HL-60 (cell line): ENCODE results near the gene PGS1.
"Not testable (repeated sequence)": the region's sequence is repeated elsewhere in the genome, so short reads cannot be mapped to it uniquely, and the experiment has no call there.

Experiments used
- DNase-seq, 2 experiments: peaks; one replicate each; pipeline ENCODE4 v3.0.0-alpha.2; 2010 to 2020; ENCODE audit warnings: low read depth in 1 of 2, low spot score in 1 of 2
- H3K27ac ChIP-seq: fragments of 250-450 bp; sonication (Bioruptor Pico); replicated peaks from 2 replicates; pipeline ENCODE4 v1.5.1; 2020; ENCODE audit warnings: mild to moderate bottlenecking, moderate library complexity
- H3K27me3 ChIP-seq: fragments of 250-450 bp; sonication (Bioruptor Pico); 2 replicates; pipeline ENCODE4 v1.5.1; 2021; ENCODE audit warnings: mild to moderate bottlenecking, moderate library complexity; ENCODE audit not compliant: insufficient read depth, poor library complexity, severe bottlenecking
- H3K4me3 ChIP-seq: replicated peaks from 2 replicates; pipeline ENCODE4 v1.5.1; 2011; ENCODE audit warnings: mild to moderate bottlenecking, control low read depth, low read length; ENCODE audit not compliant: insufficient read depth
- CTCF ChIP-seq: IDR thresholded peaks from one replicate; pipeline ENCODE4 v1.5.1; 2011; ENCODE audit warnings: low read length, control low read depth, inconsistent platforms; ENCODE audit not compliant: insufficient read depth
- GABPA ChIP-seq: IDR thresholded peaks from 2 replicates; pipeline ENCODE4 v1.6.1; 2012; ENCODE audit warnings: low read depth
- POLR2AphosphoS5 ChIP-seq: IDR thresholded peaks from 2 replicates; pipeline ENCODE4 v1.6.1; 2012; ENCODE audit warnings: low read depth
- REST ChIP-seq: IDR thresholded peaks from 2 replicates; pipeline ENCODE4 v1.6.1; 2012; ENCODE audit warnings: low read depth; ENCODE audit not compliant: insufficient replicate concordance
- SPI1 ChIP-seq: IDR thresholded peaks from 2 replicates; pipeline ENCODE4 v1.6.1; 2012; ENCODE audit warnings: low read depth, mild to moderate bottlenecking, borderline replicate concordance
- long read RNA-seq: library from polyadenylated mRNA; unstranded; transcript quantifications from one replicate; pipeline ENCODE4 v2.0.0, GENCODE V29; 2020

Gene PGS1
- long read RNA-seq, transcript PGS1-201 (10 exons, 2,201 nt): major isoform, 360 of 656 reads
- long read RNA-seq, partial matches to known transcripts: 18 of 656 reads
- long read RNA-seq, other reads (novel, unspliced or antisense): 272 of 656 reads

GRCh38 chr17:78378225-78379130, at the start of gene PGS1:
Gene PGS1, plus strand, starts transcription at chr17:78378649. Its CDS starts 17 bp downstream, at chr17:78378666.
- Histone ChIP-seq H3K27me3 (no peaks in the 10 kb centered on the region), H3K4me3 (peak within 1 kb of the TSS; percentile 96), H3K27ac (peak within 1 kb of the TSS; percentile 72)
- peak in 1 of 2 experiments; percentile 75 for DNase-seq
- TF ChIP-seq CTCF: no peak
- TF ChIP-seq POLR2AphosphoS5: peak; percentile 90
- peak; percentile 44 for TF ChIP-seq REST
- peak; percentile 93 for TF ChIP-seq GABPA
- TF ChIP-seq SPI1: peak; percentile 80

- TF ChIP-seq CTCF: no peak
- no peak for TF ChIP-seq REST
- TF ChIP-seq POLR2AphosphoS5: peak; percentile 28; the same call in 1 of the 2 replicates
- TF ChIP-seq SPI1: no peak
- TF ChIP-seq GABPA: no peak
- peak; percentile 47 to 83 for DNase-seq
- peak overlapping the region; percentile 29 for H3K27ac ChIP-seq
- no peaks in the 10 kb centered on the region for H3K27me3 ChIP-seq
- no peak overlapping the region for H3K4me3 ChIP-seq
Observed at GRCh38 chr17:78329263-78330059, 49.0 kb upstream of the PGS1 start.

GRCh38 chr17:78330570-78331224, 47.8 kb upstream of the PGS1 start:
- no peaks in the 10 kb centered on the region for H3K27me3 ChIP-seq
- no peak for DNase-seq
- H3K27ac ChIP-seq: no peak overlapping the region
- no peak for TF ChIP-seq REST
- no peak overlapping the region for H3K4me3 ChIP-seq

GRCh38 chr17:78331355-78331754, 47.1 kb upstream of the PGS1 start:
- not testable (repeated sequence) for H3K4me3 ChIP-seq, DNase-seq, H3K27ac ChIP-seq, H3K27me3 ChIP-seq
